OCI-LY7 (cell line): Measurements from ENCODE around the gene DCC.

Source experiments
- EZH2phosphoT487 ChIP-seq: fragments of 200-600 bp; sonication (generic); IDR thresholded peaks from 2 replicates; pipeline ENCODE4 v1.6.1; 2018; ENCODE audit warnings: low read depth, borderline replicate concordance, mild to moderate bottlenecking, mixed run types, antibody characterized with exemption, low read length, moderate library complexity, mixed read lengths
- TF ChIP-seq, protein P1 (sequence below): fragments of 200-600 bp; sonication (generic); conservative IDR thresholded peaks from 2 replicates; pipeline ENCODE4 v1.5.1; 2014; ENCODE audit warnings: mild to moderate bottlenecking, antibody characterized with exemption, low read length, moderate library complexity, mixed read lengths

DNA sequence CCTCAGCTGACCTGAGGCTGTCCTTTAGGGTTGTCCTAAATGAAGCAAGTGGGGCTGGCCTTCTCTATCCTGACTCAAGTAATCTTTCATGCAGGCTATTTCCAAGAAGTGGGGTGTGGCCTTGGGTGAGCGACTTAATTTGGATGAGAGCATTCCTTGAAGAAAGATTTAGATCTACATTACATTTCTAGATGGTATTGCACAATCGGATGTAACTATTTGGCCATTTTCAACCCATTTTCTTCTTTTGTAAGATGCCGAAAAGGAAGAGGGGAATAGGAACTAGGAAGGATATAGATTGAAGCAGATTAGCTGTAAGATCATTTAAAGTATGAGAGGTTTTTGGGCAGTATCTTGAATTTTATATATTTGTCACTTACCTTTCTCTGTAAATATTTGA, 1138.2 kb downstream of the DCC start:
- TF ChIP-seq, protein P1, sequence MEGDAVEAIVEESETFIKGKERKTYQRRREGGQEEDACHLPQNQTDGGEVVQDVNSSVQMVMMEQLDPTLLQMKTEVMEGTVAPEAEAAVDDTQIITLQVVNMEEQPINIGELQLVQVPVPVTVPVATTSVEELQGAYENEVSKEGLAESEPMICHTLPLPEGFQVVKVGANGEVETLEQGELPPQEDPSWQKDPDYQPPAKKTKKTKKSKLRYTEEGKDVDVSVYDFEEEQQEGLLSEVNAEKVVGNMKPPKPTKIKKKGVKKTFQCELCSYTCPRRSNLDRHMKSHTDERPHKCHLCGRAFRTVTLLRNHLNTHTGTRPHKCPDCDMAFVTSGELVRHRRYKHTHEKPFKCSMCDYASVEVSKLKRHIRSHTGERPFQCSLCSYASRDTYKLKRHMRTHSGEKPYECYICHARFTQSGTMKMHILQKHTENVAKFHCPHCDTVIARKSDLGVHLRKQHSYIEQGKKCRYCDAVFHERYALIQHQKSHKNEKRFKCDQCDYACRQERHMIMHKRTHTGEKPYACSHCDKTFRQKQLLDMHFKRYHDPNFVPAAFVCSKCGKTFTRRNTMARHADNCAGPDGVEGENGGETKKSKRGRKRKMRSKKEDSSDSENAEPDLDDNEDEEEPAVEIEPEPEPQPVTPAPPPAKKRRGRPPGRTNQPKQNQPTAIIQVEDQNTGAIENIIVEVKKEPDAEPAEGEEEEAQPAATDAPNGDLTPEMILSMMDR = no peak
- TF ChIP-seq EZH2phosphoT487 = no peak
